ENCODE results near the gene LRP1B. TPM values are rescaled to one million over a fixed set of nuclear protein-coding genes. Genes with fewer than 3 reads are reported as not detected.

Gene LRP1B
- total RNA-seq, 4 donors from 2014 or later = 37.1 to 82.7 (median 50.9) TPM

GRCh38 chr2:140257692-140258300 is 1873.0 kb downstream of the LRP1B start:
- no peak overlapping the region for H3K27ac ChIP-seq
- no peaks in the 10 kb centered on the region for H3K4me1 ChIP-seq
- H3K9me3 ChIP-seq = no peaks in the 10 kb centered on the region
- no peak for DNase-seq
- H3K4me3 ChIP-seq (replicated peaks in 1 of 3) = no peak overlapping the region
- H3K36me3 ChIP-seq = no peaks in the 10 kb centered on the region
- 57 to 73% methylated on average over 2 of the region's 2 CpGs for WGBS, 2 donors
- no peaks in the 10 kb centered on the region for H3K27me3 ChIP-seq
- TF ChIP-seq, protein P1, sequence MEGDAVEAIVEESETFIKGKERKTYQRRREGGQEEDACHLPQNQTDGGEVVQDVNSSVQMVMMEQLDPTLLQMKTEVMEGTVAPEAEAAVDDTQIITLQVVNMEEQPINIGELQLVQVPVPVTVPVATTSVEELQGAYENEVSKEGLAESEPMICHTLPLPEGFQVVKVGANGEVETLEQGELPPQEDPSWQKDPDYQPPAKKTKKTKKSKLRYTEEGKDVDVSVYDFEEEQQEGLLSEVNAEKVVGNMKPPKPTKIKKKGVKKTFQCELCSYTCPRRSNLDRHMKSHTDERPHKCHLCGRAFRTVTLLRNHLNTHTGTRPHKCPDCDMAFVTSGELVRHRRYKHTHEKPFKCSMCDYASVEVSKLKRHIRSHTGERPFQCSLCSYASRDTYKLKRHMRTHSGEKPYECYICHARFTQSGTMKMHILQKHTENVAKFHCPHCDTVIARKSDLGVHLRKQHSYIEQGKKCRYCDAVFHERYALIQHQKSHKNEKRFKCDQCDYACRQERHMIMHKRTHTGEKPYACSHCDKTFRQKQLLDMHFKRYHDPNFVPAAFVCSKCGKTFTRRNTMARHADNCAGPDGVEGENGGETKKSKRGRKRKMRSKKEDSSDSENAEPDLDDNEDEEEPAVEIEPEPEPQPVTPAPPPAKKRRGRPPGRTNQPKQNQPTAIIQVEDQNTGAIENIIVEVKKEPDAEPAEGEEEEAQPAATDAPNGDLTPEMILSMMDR (IDR thresholded peaks at IDR 0.05) = no peak
- TF ChIP-seq POLR2A (IDR thresholded peaks at IDR 0.05) = no peak
- intact Hi-C loops (cut with DNase I) = no loop called here

DNA sequence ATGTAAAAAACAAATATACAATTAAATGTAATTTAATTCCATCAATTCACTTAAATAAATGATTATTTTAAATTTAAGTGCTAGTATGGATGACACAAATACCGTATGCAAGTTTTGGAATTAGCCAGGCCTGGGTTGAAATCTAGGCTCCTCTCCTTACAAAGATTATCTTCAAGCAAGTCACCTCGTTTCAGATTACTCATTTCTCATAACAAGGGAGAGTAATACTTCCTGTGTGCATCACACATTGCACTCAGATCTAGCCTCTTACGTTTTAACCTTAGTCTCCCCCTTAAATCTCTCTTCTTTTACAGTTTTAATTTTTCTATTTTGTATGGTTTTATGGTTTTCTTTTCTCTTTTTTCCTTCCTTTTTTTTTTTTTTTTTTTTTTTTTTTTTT is 1874.7 kb downstream of the LRP1B start:
- 49 to 54% methylated on average over 3 of the region's 3 CpGs for WGBS, 2 donors
- no peak for DNase-seq
- no peaks in the 10 kb centered on the region for H3K27me3 ChIP-seq
- no peak overlapping the region for H3K27ac ChIP-seq
- H3K36me3 ChIP-seq = no peaks in the 10 kb centered on the region
- H3K4me1 ChIP-seq = no peaks in the 10 kb centered on the region
- intact Hi-C loops (cut with DNase I) = no loop called here
- H3K9me3 ChIP-seq = no peaks in the 10 kb centered on the region
- TF ChIP-seq POLR2A (IDR thresholded peaks at IDR 0.05) = no peak
- TF ChIP-seq, protein P1 (IDR thresholded peaks at IDR 0.05) = no peak
- no peak overlapping the region for H3K4me3 ChIP-seq (replicated peaks in 1 of 3)

GRCh38 chr2:140249821-140250220 is 1881.0 kb downstream of the LRP1B start:
- Histone ChIP-seq H3K4me3 (replicated peaks in 1 of 3) (no peak overlapping the region), H3K9me3 (no peaks in the 10 kb centered on the region), H3K27me3 (no peaks in the 10 kb centered on the region), H3K4me1 (no peaks in the 10 kb centered on the region), H3K36me3 (no peaks in the 10 kb centered on the region), H3K27ac (no peak overlapping the region)
- 79 to 80% methylated on average over 4 of the region's 4 CpGs for WGBS, 2 donors
- TF ChIP-seq POLR2A (IDR thresholded peaks at IDR 0.05) = no peak
- TF ChIP-seq, protein P1 (IDR thresholded peaks at IDR 0.05) = no peak
- no peak for DNase-seq
- intact Hi-C loops (cut with DNase I) = no loop called here

DNA sequence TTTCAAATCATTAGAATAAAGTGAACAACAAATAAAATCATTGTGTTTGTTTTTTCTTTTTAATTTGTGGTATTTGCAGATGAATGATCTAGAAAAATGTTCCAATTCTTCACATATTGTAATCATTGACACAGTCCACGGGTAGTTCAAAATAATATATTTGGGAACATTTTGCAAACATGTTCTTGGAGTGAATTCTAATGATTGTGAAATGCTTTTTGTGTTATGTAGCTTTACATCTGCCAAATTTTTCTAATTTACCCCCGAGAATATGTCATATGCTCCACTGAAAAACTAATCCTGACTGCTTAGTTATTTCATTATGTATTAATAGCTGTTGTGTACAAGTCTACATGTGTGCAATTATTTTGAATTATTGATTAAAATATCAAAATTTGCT is 1882.2 kb downstream of the LRP1B start:
- TF ChIP-seq, protein P1 (IDR thresholded peaks at IDR 0.05) = no peak
- no peak for TF ChIP-seq POLR2A (IDR thresholded peaks at IDR 0.05)
- DNase-seq = no peak
- no peak overlapping the region for H3K27ac ChIP-seq
- WGBS, 2 donors = 69 to 79% methylated on average over 2 of the region's 2 CpGs
- no peaks in the 10 kb centered on the region for H3K9me3 ChIP-seq
- H3K4me1 ChIP-seq = no peaks in the 10 kb centered on the region
- H3K4me3 ChIP-seq (replicated peaks in 1 of 3) = no peak overlapping the region
- intact Hi-C loops (cut with DNase I) = no loop called here
- no peaks in the 10 kb centered on the region for H3K36me3 ChIP-seq
- H3K27me3 ChIP-seq = no peaks in the 10 kb centered on the region

DNA sequence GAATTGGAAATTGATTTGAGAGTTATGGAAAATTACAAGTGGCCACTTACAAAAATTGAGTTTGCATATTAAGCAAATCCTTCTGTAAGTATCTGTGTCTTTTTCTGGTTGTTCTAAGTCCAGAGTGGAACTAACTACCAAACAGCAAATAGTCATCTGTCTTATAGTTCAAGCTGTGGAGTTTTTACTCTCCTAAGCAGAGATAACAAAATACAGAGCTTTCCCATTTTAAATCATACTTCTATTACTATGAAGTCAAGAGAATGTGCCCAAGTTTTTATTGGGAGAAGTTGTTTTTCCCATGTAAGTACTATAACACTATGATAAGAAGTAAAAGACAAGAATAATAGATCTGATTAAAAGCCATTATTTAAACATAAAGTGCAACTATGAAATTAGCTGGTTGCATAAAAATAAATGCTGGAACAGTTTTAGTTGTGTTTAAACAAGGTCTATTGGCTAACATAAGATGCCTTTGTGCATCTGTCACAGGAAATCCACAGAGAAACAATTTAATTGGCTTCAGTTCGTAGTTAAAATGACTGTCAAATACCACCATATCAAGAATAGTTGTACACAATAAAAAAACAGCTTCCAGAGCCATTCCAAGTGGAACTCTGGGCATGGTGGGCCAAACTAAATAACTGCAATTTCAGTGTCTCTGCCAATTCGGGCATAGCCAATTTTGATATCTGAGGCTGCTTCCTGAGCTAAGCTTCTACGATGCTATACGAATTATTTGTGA is 1883.2 kb downstream of the LRP1B start:
- Histone ChIP-seq H3K9me3 (no peaks in the 10 kb centered on the region), H3K4me1 (no peaks in the 10 kb centered on the region), H3K27me3 (no peaks in the 10 kb centered on the region), H3K27ac (no peak overlapping the region), H3K36me3 (no peaks in the 10 kb centered on the region), H3K4me3 (replicated peaks in 1 of 3) (no peak overlapping the region)
- TF ChIP-seq, protein P1 (IDR thresholded peaks at IDR 0.05) = no peak
- no peak for TF ChIP-seq POLR2A (IDR thresholded peaks at IDR 0.05)
- WGBS, 2 donors = 81 to 83% methylated on average over 4 of the region's 4 CpGs
- no peak for DNase-seq
- intact Hi-C loops (cut with DNase I) = no loop called here

All from thyroid gland (tissue), 4 donors.